Measurements from ENCODE around the gene PPIL6.

PPIL6 gene

GRCh38 chr6:109449064-109449794, 8.8 kb upstream of the PPIL6 start:
- FAIRE-seq = no peak

- FAIRE-seq = no peak
Observed at GRCh38 chr6:109448615-109449014, 8.2 kb upstream of the PPIL6 start.

GRCh38 chr6:109447878-109448555, 7.6 kb upstream of the PPIL6 start:
- FAIRE-seq = no peak

- FAIRE-seq = no peak
Observed at GRCh38 chr6:109447087-109447486, 6.7 kb upstream of the PPIL6 start.

GRCh38 chr6:109446541-109446940, 6.1 kb upstream of the PPIL6 start:
- no peak for FAIRE-seq

- no peak for FAIRE-seq
Observed at GRCh38 chr6:109446072-109446471, 5.6 kb upstream of the PPIL6 start.

- FAIRE-seq = no peak
Observed at GRCh38 chr6:109445382-109445781, 5.0 kb upstream of the PPIL6 start.

GRCh38 chr6:109443425-109443950, 3.1 kb upstream of the PPIL6 start:
- no peak for FAIRE-seq

- FAIRE-seq = no peak
Observed at GRCh38 chr6:109442393-109442924, 2.0 kb upstream of the PPIL6 start.

- FAIRE-seq = no peak
Observed at GRCh38 chr6:109441069-109441816, 815 bp upstream of the PPIL6 start.

GRCh38 chr6:109436041-109436440, 4.4 kb downstream of the PPIL6 start:
- FAIRE-seq = no peak

GRCh38 chr6:109434456-109434855, 6.0 kb downstream of the PPIL6 start:
- no peak for FAIRE-seq

GRCh38 chr6:109429496-109429895, 10.9 kb downstream of the PPIL6 start:
- no peak for FAIRE-seq

GRCh38 chr6:109428889-109429477, 11.4 kb downstream of the PPIL6 start:
- FAIRE-seq = no peak

GRCh38 chr6:109424946-109425345, 15.5 kb downstream of the PPIL6 start:
- FAIRE-seq = no peak

- no peak for FAIRE-seq
Observed at GRCh38 chr6:109421184-109421583, 19.2 kb downstream of the PPIL6 start.

GRCh38 chr6:109420751-109421150, 19.7 kb downstream of the PPIL6 start:
- no peak for FAIRE-seq

GRCh38 chr6:109417646-109418045, 22.8 kb downstream of the PPIL6 start:
- FAIRE-seq = no peak

GRCh38 chr6:109411034-109411433, 29.4 kb downstream of the PPIL6 start:
- no peak for FAIRE-seq

GRCh38 chr6:109406196-109406595, 34.2 kb downstream of the PPIL6 start:
- FAIRE-seq = no peak

- FAIRE-seq = no peak
Observed at GRCh38 chr6:109397020-109397419, 43.4 kb downstream of the PPIL6 start.

GRCh38 chr6:109396046-109396718, 44.2 kb downstream of the PPIL6 start:
- FAIRE-seq = no peak

All from TTC549 (cell line).